22Rv1 (cell line): ENCODE data around the gene SH3TC1.

Source experiments
- CTCF ChIP-seq: fragments of 450-650 bp; IDR thresholded peaks from 2 replicates; pipeline ENCODE4 v1.5.1; 2017; ENCODE audit warnings: mild to moderate bottlenecking
- ZFX ChIP-seq: fragments of 450-650 bp; IDR thresholded peaks from 2 replicates; pipeline ENCODE4 v1.6.1; 2017; ENCODE audit warnings: antibody characterized with exemption, borderline replicate concordance

GRCh38 chr4:8205241-8205707, 6.2 kb downstream of the SH3TC1 start:
- TF ChIP-seq CTCF, result no peak
- no peak for TF ChIP-seq ZFX
